HUDEP-2 (cell line): ENCODE results near the gene C6.
"Not testable (repeated sequence)": the region's sequence is repeated elsewhere in the genome, so short reads cannot be mapped to it uniquely, and the experiment has no call there.

Experiments used
- DNase-seq, 76 experiments: peaks; one replicate each; lab custom pipeline; 2025; ENCODE audit not compliant: unreplicated experiment in 76 of 76; lab: John Stamatoyannopoulos, UW

C6 gene

DNA sequence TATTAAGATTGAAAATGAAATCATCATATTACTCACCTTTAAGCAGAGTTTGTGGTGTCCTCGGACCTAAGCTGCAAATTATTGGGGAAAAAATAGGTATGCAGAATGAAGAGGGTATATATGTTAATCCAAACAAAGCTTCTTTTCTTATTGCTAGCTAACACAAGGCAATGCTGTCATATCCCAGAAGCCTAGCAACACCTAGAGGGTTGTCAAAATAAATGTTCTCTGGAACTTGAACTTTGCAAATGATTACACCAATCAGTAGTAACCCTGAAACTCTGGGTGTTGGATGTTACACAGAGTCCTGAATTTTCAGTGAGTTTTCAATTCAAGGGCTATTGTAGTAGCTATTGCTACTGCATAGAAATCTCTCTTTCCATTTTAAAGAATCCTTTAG, at the start of gene C6:
Gene C6 (minus strand): TSS at position 193 of the 400 bp plus-strand sequence. CDS start 10,302 bp downstream, outside the sequence.
- DNase-seq, result no peak

GRCh38 chr5:41256400-41256799, 43.1 kb upstream of the C6 start:
- DNase-seq, result no peak

DNA sequence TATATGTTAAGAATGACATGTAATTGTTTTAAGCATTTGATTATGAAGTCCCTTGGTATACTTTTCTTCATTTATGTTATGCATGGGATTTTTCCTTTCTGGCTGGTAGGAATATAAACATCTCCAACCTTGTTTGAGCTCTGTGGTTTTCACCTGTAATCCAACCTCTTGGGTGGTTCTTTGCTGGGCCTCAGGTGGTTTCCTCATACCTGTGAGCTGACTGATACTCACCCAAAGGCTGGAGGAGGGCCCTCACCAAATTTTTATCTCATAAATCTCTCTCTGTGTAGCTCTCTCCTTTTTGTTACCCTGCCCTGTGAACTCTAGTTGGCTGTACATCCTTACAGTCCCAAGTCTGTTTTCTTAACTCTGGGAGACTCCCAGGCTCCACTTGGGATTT, 39.8 kb upstream of the C6 start:
- DNase-seq, result no peak

DNA sequence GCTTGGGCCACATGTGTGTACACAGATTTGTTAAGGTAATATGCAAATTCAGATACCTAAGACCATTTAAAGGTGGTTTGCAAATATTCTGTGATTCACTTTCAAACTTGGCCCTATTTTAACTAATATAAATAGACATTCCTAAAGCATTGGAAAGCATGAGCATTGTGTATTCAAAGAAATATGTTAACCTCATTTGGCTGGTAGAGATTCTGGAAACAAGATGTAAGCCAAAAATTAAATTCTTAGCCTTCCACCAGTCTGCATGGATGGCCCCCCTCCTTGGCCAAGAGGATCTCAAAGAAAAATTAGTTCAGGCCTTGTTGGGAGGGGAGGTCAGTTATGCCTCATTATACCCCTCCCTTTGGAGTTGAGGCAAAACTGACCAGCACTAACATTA, 38.7 kb upstream of the C6 start:
- DNase-seq, result no peak

- DNase-seq, result no peak
Measured at GRCh38 chr5:41250351-41250987, 37.1 kb upstream of the C6 start.

DNA sequence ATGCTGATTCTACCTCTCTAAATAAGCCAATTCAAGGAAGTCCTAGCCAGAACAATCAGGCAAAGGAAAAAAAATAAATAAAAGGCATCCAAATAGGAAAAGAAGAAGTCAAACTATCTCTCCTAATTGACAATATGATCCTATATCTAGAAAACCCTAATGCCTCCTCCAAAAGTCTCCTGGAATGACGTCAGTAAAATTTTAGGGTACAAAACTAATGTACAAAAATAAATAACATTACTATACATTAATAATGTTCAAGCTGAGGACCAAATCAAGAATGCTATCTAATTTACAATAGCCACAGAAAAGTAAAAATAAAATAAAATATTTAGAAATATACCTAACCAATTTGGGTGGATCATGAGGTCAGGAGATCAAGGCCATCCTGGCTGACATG, 33.8 kb upstream of the C6 start:
- no peak for DNase-seq

DNA sequence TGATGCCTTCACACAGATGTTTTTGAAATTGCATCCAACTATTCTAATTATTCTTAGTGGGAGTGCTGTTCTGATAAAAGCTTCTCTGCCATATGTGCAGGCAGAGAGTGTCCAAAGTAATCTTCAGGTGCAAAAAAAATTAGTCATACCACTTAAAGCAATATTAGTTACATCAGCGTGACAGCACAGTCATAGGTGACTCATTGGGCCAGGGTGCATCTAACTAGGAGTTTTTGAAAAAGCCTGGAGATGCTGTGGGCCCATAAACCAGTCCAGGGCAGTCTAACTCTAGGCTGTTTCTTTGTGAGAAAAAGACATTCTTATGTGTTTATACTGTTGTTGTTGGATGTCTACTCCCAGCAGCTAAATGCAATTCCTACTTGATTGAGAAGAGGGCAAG, 33.0 kb upstream of the C6 start:
- DNase-seq, result no peak

DNA sequence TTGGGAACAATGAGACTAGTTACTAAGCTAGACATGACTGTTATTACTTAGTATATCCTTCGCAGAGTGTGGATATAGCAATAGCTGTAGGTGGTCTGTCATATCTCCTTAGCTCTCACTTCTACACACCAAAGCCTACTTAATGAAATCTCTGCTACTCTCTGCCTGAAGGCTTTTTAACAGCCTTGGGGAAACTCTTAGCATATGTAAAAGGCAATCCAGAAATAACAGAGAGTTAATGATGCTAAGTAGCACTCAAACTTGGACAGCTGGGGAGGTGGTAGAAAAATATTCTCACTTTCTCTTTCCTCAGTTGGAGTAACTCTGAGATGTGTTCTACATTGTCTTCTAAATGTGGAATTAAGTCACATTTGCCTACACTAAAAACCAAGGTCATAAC, 30.2 kb upstream of the C6 start:
- DNase-seq, result no peak

DNA sequence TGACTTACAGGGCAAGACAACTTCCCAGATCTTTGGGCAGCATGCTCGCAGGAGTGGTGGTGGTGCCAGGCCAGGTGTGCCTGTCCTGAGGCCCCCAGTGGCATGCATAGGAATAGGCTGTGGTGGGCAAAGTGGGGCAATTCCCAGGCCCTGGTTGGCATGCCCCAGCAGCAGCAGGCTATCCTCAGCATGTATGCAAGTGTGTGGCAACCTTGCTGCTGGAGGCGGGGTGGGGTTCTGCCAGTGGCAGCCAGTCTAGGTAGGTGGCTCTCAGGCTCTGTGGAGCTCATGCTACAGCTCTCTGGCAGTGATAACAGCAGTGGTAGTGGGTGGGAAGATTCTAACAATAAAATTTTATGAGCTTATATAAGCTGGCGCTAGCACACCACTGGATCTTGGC, 27.7 kb upstream of the C6 start:
- DNase-seq, result no peak

GRCh38 chr5:41240390-41240789, 27.1 kb upstream of the C6 start:
- DNase-seq, result no peak

DNA sequence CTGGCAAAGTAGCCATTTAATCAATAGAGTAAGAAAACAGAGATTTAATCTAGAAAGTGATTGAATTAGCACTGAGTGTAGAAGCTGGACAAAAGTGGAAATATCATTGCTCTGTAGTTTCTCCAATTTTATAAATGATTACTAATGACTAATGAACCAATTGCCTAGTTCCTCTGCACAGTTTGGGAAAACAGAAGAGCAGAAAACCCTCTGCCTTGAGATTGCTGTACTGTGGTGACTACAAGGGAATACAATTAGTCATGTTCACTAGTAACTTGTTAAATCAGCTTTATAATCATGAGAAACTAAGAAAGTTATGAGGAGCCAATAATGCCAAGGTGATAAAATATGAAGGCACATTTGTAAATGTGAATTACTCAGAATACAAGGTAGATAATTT, 21.1 kb upstream of the C6 start:
- DNase-seq, result no peak

- no peak for DNase-seq
Measured at GRCh38 chr5:41232797-41233196, 19.5 kb upstream of the C6 start.

- not testable (repeated sequence) for DNase-seq
Measured at GRCh38 chr5:41230276-41230675, 16.9 kb upstream of the C6 start.

DNA sequence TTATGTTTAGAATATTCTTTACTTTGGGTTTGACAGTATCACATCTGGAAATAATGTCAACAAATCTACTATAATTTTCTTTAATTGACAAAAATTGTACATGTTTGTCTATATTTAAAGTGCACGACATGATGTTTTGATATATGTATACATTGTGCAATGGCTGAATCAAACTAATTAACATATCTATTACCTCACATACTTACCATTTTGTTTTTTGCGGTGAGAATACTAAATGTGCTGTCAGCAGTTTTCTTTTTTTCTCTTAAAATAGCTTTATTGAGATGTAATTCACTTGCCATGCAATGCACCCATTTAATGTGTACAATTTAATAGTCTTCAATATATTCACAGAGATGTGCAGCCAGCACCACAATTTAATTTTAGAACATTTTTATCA, 10.6 kb upstream of the C6 start:
- no peak for DNase-seq

- no peak for DNase-seq
Measured at GRCh38 chr5:41219658-41220269, 6.4 kb upstream of the C6 start.

DNA sequence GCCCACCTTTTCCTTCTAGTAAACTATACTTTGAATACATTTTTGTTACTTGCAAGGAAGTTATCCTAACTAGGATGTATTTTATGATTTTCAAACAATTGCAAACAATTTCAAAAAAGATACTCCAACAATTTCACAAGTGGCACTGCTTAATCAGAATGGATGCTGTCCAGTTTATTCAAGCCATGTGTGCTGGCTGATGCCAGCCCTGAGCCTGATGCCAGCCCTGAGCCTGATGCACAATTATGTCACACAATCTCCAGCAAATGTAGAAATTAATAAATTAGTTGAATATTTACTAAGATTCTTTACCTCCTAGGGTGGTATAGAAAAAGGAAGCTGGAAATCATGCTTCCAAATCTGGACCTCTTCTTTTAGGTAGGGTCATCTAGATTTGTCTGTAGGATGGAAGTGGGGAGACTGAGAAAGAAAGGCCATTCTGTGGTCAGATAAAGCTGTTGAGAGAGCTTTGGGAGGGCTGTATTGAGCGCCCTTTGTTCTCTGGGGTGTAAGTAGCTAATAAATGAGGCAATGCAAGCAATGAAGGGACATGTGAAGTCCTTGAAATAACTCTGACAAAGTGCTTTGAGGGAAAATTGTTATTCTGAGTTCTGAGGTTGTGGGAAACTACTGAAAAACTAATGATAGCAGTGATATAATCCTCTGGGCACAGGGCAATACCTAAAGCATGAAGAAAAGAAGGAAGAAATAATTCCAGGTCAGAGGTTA, 5.8 kb upstream of the C6 start:
- no peak for DNase-seq

- no peak for DNase-seq
Measured at GRCh38 chr5:41214182-41214581, 850 bp upstream of the C6 start.

- no peak for DNase-seq
Measured at GRCh38 chr5:41212935-41213334, 397 bp downstream of the C6 start.

DNA sequence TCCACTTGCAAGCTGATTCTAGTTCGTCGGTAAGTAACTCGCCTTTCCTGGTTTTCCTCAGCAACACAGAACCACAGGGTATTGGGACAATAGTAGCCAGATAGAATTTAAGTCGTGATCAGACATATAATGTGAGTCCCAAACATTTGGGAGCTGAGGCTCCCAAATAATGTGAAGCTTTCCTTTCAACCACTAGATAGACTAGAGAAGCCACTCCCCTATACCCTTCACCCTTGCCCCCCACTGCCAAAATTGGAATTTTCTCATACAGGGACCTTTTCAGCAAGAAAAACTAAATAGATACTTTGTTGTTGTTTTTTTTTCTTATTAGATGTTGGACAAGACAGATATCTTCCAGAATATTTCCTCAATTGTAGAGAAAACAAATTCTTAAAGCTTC, 1.9 kb downstream of the C6 start:
- no peak for DNase-seq

GRCh38 chr5:41205475-41205874, 7.9 kb downstream of the C6 start:
- not testable (repeated sequence) for DNase-seq

- no peak for DNase-seq
Measured at GRCh38 chr5:41203033-41203432, 10.3 kb downstream of the C6 start.

GRCh38 chr5:41201082-41201772, 12.1 kb downstream of the C6 start:
- no peak for DNase-seq
